Endothelial cell of umbilical vein (primary cell): Measurements from ENCODE around the gene CH25H. TPM values are rescaled to one million over a fixed set of nuclear protein-coding genes. Genes with fewer than 3 reads are reported as not detected.

Experiments
- BruUV-seq: library from RNA; stranded (reverse); fragments of 400-500 nt; replicated peaks from 2 replicates; lab custom pipeline; 2021; lab: Mats Ljungman, UMichigan
- CTCF ChIA-PET: fragments of 300-600, 350-600 bp; sonication (Branson Sonifier 250); formaldehyde crosslinking; loops from one replicate; lab custom pipeline; 2021; ENCODE audit warnings: antibody characterized with exemption, inconsistent platforms; lab: Charles Lee
- POLR2A ChIA-PET: fragments of 300-600, 350-600 bp; sonication (Branson Sonifier 250); formaldehyde crosslinking; loops from one replicate; lab custom pipeline; 2021; ENCODE audit warnings: antibody characterized with exemption, inconsistent platforms; lab: Charles Lee
- DNase-seq: peaks from one replicate; pipeline ENCODE4 v3.0.0-alpha.2; 2011; ENCODE audit warnings: low read depth, low spot score
- FAIRE-seq: peaks from 2 replicates; lab custom pipeline; 2011; peaks lifted over from hg19 to GRCh38; lab: Jason Lieb, UNC
- H2AFZ ChIP-seq: 2 replicates; pipeline ENCODE4 v1.6.0; 2012; ENCODE audit warnings: low read depth, low read length, control low read depth, inconsistent platforms
- H3K27ac ChIP-seq: 2 replicates; pipeline ENCODE4 v1.5.1; 2011; ENCODE audit warnings: low read depth, mild to moderate bottlenecking, control low read depth, low read length, moderate library complexity; ENCODE audit not compliant: insufficient read depth
- H3K27me3 ChIP-seq, 2 experiments: 2 replicates each; pipeline versions ENCODE4 v1.6.0 to v1.6.1; 2011; ENCODE audit warnings: low read length in 2 of 2, mixed read lengths in 1 of 2; ENCODE audit not compliant: control insufficient read depth in 2 of 2, insufficient read depth in 2 of 2
- H3K36me3 ChIP-seq, 2 experiments: 2 replicates in 1 of 2; 3 replicates in 1 of 2; pipeline ENCODE4 v1.5.1; 2011; ENCODE audit warnings: low read length in 2 of 2, mild to moderate bottlenecking in 1 of 2, moderate library complexity in 1 of 2; ENCODE audit not compliant: control insufficient read depth in 2 of 2, insufficient read depth in 2 of 2; ENCODE audit errors: extremely low read depth in 1 of 2
- H3K4me1 ChIP-seq: 3 replicates; pipeline ENCODE4 v1.5.1; 2011; ENCODE audit warnings: mild to moderate bottlenecking, low read length; ENCODE audit not compliant: control insufficient read depth, insufficient read depth; ENCODE audit errors: extremely low read depth
- H3K4me2 ChIP-seq: 2 replicates; pipeline ENCODE4 v1.6.1; 2011; ENCODE audit warnings: low read length, control low read depth, mixed read lengths; ENCODE audit not compliant: insufficient read depth
- H3K4me3 ChIP-seq, 3 experiments: fragments of 200-600 bp in 1 of 3; sonication (generic), shearing (Covaris generic) in 1 of 3; replicated peaks in 1 of 3; 2 replicates each; pipeline ENCODE4 v1.5.1; 2011 to 2016; ENCODE audit warnings: control low read depth in 3 of 3, low read length in 3 of 3, mild to moderate bottlenecking in 2 of 3, inconsistent platforms in 1 of 3, low read depth in 1 of 3, moderate library complexity in 1 of 3; ENCODE audit not compliant: insufficient read depth in 1 of 3
- H3K79me2 ChIP-seq: 2 replicates; pipeline ENCODE4 v1.6.0; 2012; ENCODE audit warnings: low read length, inconsistent platforms; ENCODE audit not compliant: control insufficient read depth, insufficient read depth
- H3K9ac ChIP-seq: replicated peaks from 2 replicates; pipeline ENCODE3; 2011; ENCODE audit warnings: low read length, control low read depth; ENCODE audit not compliant: insufficient read depth; ENCODE audit errors: extremely low read depth
- H3K9me1 ChIP-seq: replicated peaks from 3 replicates; pipeline ENCODE4 v1.6.0; 2011; ENCODE audit warnings: mild to moderate bottlenecking, low read length; ENCODE audit not compliant: control insufficient read depth, insufficient read depth; ENCODE audit errors: extremely low read depth
- H3K9me3 ChIP-seq: replicated peaks from 2 replicates; pipeline ENCODE4 v1.5.1; 2012; ENCODE audit warnings: low read length, inconsistent platforms; ENCODE audit not compliant: control insufficient read depth, insufficient read depth
- H4K20me1 ChIP-seq: replicated peaks from 2 replicates; pipeline ENCODE3; 2011; ENCODE audit warnings: mild to moderate bottlenecking, low read length; ENCODE audit not compliant: control insufficient read depth, insufficient read depth; ENCODE audit errors: extremely low read depth
- CTCF ChIP-seq, 2 donors: IDR thresholded peaks; 1 replicate in 1 of 2; 2 replicates in 1 of 2; pipeline ENCODE4 v1.5.1; 2011; ENCODE audit warnings: low read length in 2 of 2, mild to moderate bottlenecking in 2 of 2, moderate library complexity in 2 of 2, control low read depth in 1 of 2, inconsistent platforms in 1 of 2, low read depth in 1 of 2; ENCODE audit not compliant: insufficient read depth in 1 of 2; ENCODE audit errors: extremely low read depth in 1 of 2
- EZH2 ChIP-seq: IDR thresholded peaks from 2 replicates; pipeline ENCODE4 v1.6.1; 2012; ENCODE audit warnings: borderline replicate concordance, low read depth, mild to moderate bottlenecking, moderate library complexity, low read length, inconsistent platforms; ENCODE audit not compliant: severe bottlenecking
- FOS ChIP-seq: IDR thresholded peaks from 2 replicates; pipeline ENCODE4 v1.6.1; 2011; ENCODE audit warnings: mild to moderate bottlenecking, low read length, moderate library complexity, borderline replicate concordance; ENCODE audit not compliant: insufficient read depth
- MAX ChIP-seq: IDR thresholded peaks from 2 replicates; pipeline ENCODE4 v1.6.1; 2011; ENCODE audit not compliant: insufficient read depth, insufficient read length
- POLR2AphosphoS5 ChIP-seq: IDR thresholded peaks from 2 replicates; pipeline ENCODE4 v1.6.1; 2012; ENCODE audit warnings: low read depth, mild to moderate bottlenecking, control low read depth, low read length, moderate library complexity; ENCODE audit not compliant: insufficient read depth
- dilution Hi-C: fragments of 300-500 bp; cut with MboI; formaldehyde crosslinking; loops from one replicate; pipeline ENCODE4 v1.15.0; 2019; ENCODE audit warnings: low sequenced_read_pairs; ENCODE audit not compliant: extremely low pct_ligation_motif_present
- intact Hi-C: fragments of 100-400 bp; cut with micrococcal nuclease; formaldehyde crosslinking; loops from one replicate; pipeline ENCODE4 v1.10.0; 2022
- polyA plus RNA-seq, 4 experiments: library from polyadenylated mRNA; depleted of rRNA in 3 of 4; stranded (reverse) in 3 of 4; unstranded in 1 of 4; fragments of >200 nt; gene quantifications; 2 replicates each; pipeline versions ENCODE4 v1.2.1 to v1.2.3, GENCODE V29; 2011 to 2012; ENCODE audit warnings: missing spikeins in 1 of 4
- total RNA-seq: library from RNA; stranded (reverse); gene quantifications from 2 replicates; pipeline ENCODE4 v1.2.3, GENCODE V29; 2021

The CH25H gene
- total and polyA plus RNA-seq, 2 donors (not counting 3 experiments of a cell fraction or from before 2014, with no cell fraction given) = 0.30 TPM; not detected in 1

GRCh38 chr10:89236226-89236797 is 29.2 kb upstream of the CH25H start:
- H3K9me1 ChIP-seq = no peaks in the 10 kb centered on the region
- H4K20me1 ChIP-seq = no peaks in the 10 kb centered on the region
- dilution Hi-C loops (no loop called here), intact Hi-C loops (no loop called here)
- no peak overlapping the region for H3K4me2 ChIP-seq
- no peaks in the 10 kb centered on the region for H3K27me3 ChIP-seq
- no peak overlapping the region for H2AFZ ChIP-seq
- H3K9me3 ChIP-seq = no peaks in the 10 kb centered on the region
- H3K27ac ChIP-seq = no peak overlapping the region
- no peak overlapping the region for H3K4me3 ChIP-seq
- TF ChIP-seq POLR2AphosphoS5 = no peak
- TF ChIP-seq FOS = no peak
- no peaks in the 10 kb centered on the region for H3K79me2 ChIP-seq
- H3K4me1 ChIP-seq = no peaks in the 10 kb centered on the region
- BruUV-seq = no TSS peak
- DNase-seq (no peak), FAIRE-seq (no peak)
- POLR2A ChIA-PET = no interaction called here
- CTCF ChIA-PET = interaction anchor here (1.9 kb wide), 1 partner anchor 13 kb away, joined by 4 read pairs; no protein-coding TSS in a partner anchor
- no peak overlapping the region for H3K9ac ChIP-seq
- H3K36me3 ChIP-seq = no peaks in the 10 kb centered on the region

GRCh38 chr10:89235073-89235798 is 28.1 kb upstream of the CH25H start:
- no peak overlapping the region for H3K4me3 ChIP-seq
- dilution Hi-C loops = no loop called here
- H3K36me3 ChIP-seq = no peaks in the 10 kb centered on the region
- no peak for TF ChIP-seq CTCF (IDR thresholded peaks at IDR 0.05; ENCODE audit: extremely low read depth in 1 of 2, insufficient read depth in 1 of 2, low read depth in 1 of 2, low read length in 2 of 2)
- TF ChIP-seq MAX = no peak
- TF ChIP-seq POLR2AphosphoS5 = no peak
- no peak for TF ChIP-seq EZH2
- no peak for TF ChIP-seq FOS
- no TSS peak for BruUV-seq
- no peaks in the 10 kb centered on the region for H3K79me2 ChIP-seq
- DNase-seq = no peak
- no peak overlapping the region for H3K27ac ChIP-seq
- H3K4me1 ChIP-seq = no peaks in the 10 kb centered on the region
- no peak overlapping the region for H2AFZ ChIP-seq
- H3K9me3 ChIP-seq = no peaks in the 10 kb centered on the region
- intact Hi-C loops = no loop called here
- no peak overlapping the region for H3K9ac ChIP-seq
- H3K9me1 ChIP-seq = no peaks in the 10 kb centered on the region
- no peak overlapping the region for H3K4me2 ChIP-seq
- H4K20me1 ChIP-seq = no peaks in the 10 kb centered on the region
- ChIA-PET POLR2A (no interaction called here), CTCF (interaction anchor here (1.8 kb wide), 1 partner anchor 9 kb away, joined by 4 read pairs; no protein-coding TSS in a partner anchor)
- FAIRE-seq = no peak
- H3K27me3 ChIP-seq = no peaks in the 10 kb centered on the region
